IMR-90 (cell line): Measurements from ENCODE around the gene COL27A1. TPM values are rescaled to one million over a fixed set of nuclear protein-coding genes. Genes with fewer than 3 reads are reported as not detected.

Experiments used
- ATAC-seq: fragments of 200-7000 bp; cut with Tn5 transposase; 2 replicates; pipeline ENCODE4 v1.9.1; 2020; ENCODE audit warnings: low read depth, mild to moderate bottlenecking, moderate library complexity
- BruUV-seq: library from RNA; stranded (reverse); fragments of 400-500 nt; replicated peaks from 2 replicates; lab custom pipeline; 2021; lab: Mats Ljungman, UMichigan
- CTCF ChIA-PET: fragments of 300-600 bp; formaldehyde crosslinking; extraction: SDS; loops from one replicate; lab custom pipeline; 2021; ENCODE audit warnings: antibody characterized with exemption; lab: Yijun Ruan, JAX
- POLR2A ChIA-PET: fragments of 300-600 bp; sonication (Branson Sonifier 250); formaldehyde crosslinking; loops from one replicate; lab custom pipeline; 2022; ENCODE audit warnings: antibody characterized with exemption; ENCODE audit not compliant: unreplicated experiment; lab: Charles Lee
- DNase-seq: peaks from one replicate; pipeline ENCODE4 v3.0.0; 2013
- H2AFZ ChIP-seq: replicated peaks from 2 replicates; pipeline ENCODE3; 2013; ENCODE audit warnings: low read length, mild to moderate bottlenecking; ENCODE audit not compliant: poor library complexity
- H2AK5ac ChIP-seq: 2 replicates; pipeline ENCODE4 v1.6.1; 2013; ENCODE audit warnings: low read depth, low read length, inconsistent platforms
- H2AK9ac ChIP-seq: replicated peaks from 2 replicates; pipeline ENCODE3; 2013; ENCODE audit warnings: mild to moderate bottlenecking, low read depth, low read length, moderate library complexity; ENCODE audit not compliant: poor library complexity
- H2BK120ac ChIP-seq: 2 replicates; pipeline ENCODE4 v1.6.1; 2013; ENCODE audit warnings: low read depth, low read length, inconsistent platforms
- H2BK15ac ChIP-seq: 3 replicates; pipeline ENCODE4 v1.6.1; 2013; ENCODE audit warnings: low read depth, low read length, inconsistent platforms
- H2BK20ac ChIP-seq: 2 replicates; pipeline ENCODE4 v1.6.1; 2013; ENCODE audit warnings: low read depth, mild to moderate bottlenecking, inconsistent platforms, low read length, moderate library complexity
- H2BK5ac ChIP-seq: 2 replicates; pipeline ENCODE4 v1.6.1; 2013; ENCODE audit warnings: mild to moderate bottlenecking, low read depth, low read length, inconsistent platforms; ENCODE audit not compliant: poor library complexity, severe bottlenecking
- H3K14ac ChIP-seq: replicated peaks from 2 replicates; pipeline ENCODE4 v1.6.1; 2013; ENCODE audit warnings: low read depth, low read length, inconsistent platforms
- H3K18ac ChIP-seq: 2 replicates; pipeline ENCODE4 v1.6.1; 2013; ENCODE audit warnings: low read depth, low read length, control low read depth
- H3K23ac ChIP-seq: 2 replicates; pipeline ENCODE4 v1.6.1; 2013; ENCODE audit warnings: low read depth, low read length, inconsistent platforms
- H3K27ac ChIP-seq: 2 replicates; pipeline ENCODE4 v1.5.1; 2013; ENCODE audit warnings: mild to moderate bottlenecking, control low read depth, low read length; ENCODE audit not compliant: insufficient read depth
- H3K27me3 ChIP-seq: 2 replicates; pipeline ENCODE4 v1.6.1; 2013; ENCODE audit warnings: low read length; ENCODE audit not compliant: control insufficient read depth, insufficient read depth
- H3K36me3 ChIP-seq: 2 replicates; pipeline ENCODE4 v1.6.1; 2013; ENCODE audit warnings: low read length, mixed read lengths; ENCODE audit not compliant: control insufficient read depth, insufficient read depth
- H3K4ac ChIP-seq: 2 replicates; pipeline ENCODE4 v1.6.1; 2013; ENCODE audit warnings: low read depth, low read length, inconsistent platforms
- H3K4me1 ChIP-seq: 2 replicates; pipeline ENCODE4 v1.6.1; 2013; ENCODE audit warnings: low read length, mixed read lengths; ENCODE audit not compliant: control insufficient read depth, insufficient read depth
- H3K4me2 ChIP-seq: 2 replicates; pipeline ENCODE4 v1.6.1; 2013; ENCODE audit warnings: low read depth, mild to moderate bottlenecking, control low read depth, low read length, moderate library complexity
- H3K4me3 ChIP-seq: 2 replicates; pipeline ENCODE4 v1.5.1; 2013; ENCODE audit warnings: low read depth, mild to moderate bottlenecking, control low read depth, low read length, moderate library complexity; ENCODE audit not compliant: insufficient read depth
- H3K56ac ChIP-seq: 2 replicates; pipeline ENCODE4 v1.6.1; 2013; ENCODE audit warnings: low read length, inconsistent platforms; ENCODE audit not compliant: insufficient read depth; ENCODE audit errors: extremely low read depth
- H3K79me1 ChIP-seq, 2 experiments: 2 replicates each; pipeline ENCODE4 v1.6.1; 2013; ENCODE audit warnings: low read length in 2 of 2, inconsistent platforms in 1 of 2, low read depth in 1 of 2
- H3K9ac ChIP-seq: 2 replicates; pipeline ENCODE4 v1.6.1; 2013; ENCODE audit warnings: low read depth, low read length, control low read depth
- H3K9me1 ChIP-seq: 2 replicates; pipeline ENCODE4 v1.6.1; 2013; ENCODE audit warnings: low read length, inconsistent platforms; ENCODE audit not compliant: insufficient read depth
- H3K9me3 ChIP-seq: 2 replicates; pipeline ENCODE4 v1.6.1; 2013; ENCODE audit warnings: low read length; ENCODE audit not compliant: control insufficient read depth, insufficient read depth
- H4K20me1 ChIP-seq: 2 replicates; pipeline ENCODE4 v1.6.1; 2013; ENCODE audit warnings: low read length, inconsistent platforms; ENCODE audit not compliant: insufficient read depth
- H4K5ac ChIP-seq: 2 replicates; pipeline ENCODE4 v1.6.1; 2013; ENCODE audit warnings: mild to moderate bottlenecking, low read depth, low read length, control low read depth
- H4K8ac ChIP-seq, 2 experiments: 2 replicates each; pipeline ENCODE4 v1.6.1; 2013; ENCODE audit warnings: low read depth in 2 of 2, low read length in 2 of 2, control low read depth in 1 of 2, inconsistent platforms in 1 of 2
- H4K91ac ChIP-seq: 2 replicates; pipeline ENCODE4 v1.6.1; 2013; ENCODE audit warnings: low read depth, low read length, inconsistent platforms; ENCODE audit not compliant: insufficient read depth
- CHD1 ChIP-seq: IDR thresholded peaks from 2 replicates; pipeline ENCODE4 v1.6.1; 2012; ENCODE audit warnings: low read depth, low read length, improper control_type of control experiment
- CTCF ChIP-seq: conservative IDR thresholded peaks from 2 replicates; pipeline ENCODE4 v1.5.1; 2012; ENCODE audit warnings: mild to moderate bottlenecking, low read depth, low read length, improper control_type of control experiment
- MAFK ChIP-seq: IDR thresholded peaks from 2 replicates; pipeline ENCODE4 v1.6.1; 2012; ENCODE audit warnings: low read depth, low read length, improper control_type of control experiment
- MAZ ChIP-seq: IDR thresholded peaks from 2 replicates; pipeline ENCODE4 v1.6.1; 2012; ENCODE audit warnings: low read depth, mild to moderate bottlenecking, low read length, improper control_type of control experiment, moderate library complexity, borderline replicate concordance
- MXI1 ChIP-seq: IDR thresholded peaks from 2 replicates; pipeline ENCODE4 v1.6.1; 2012; ENCODE audit warnings: low read depth, mild to moderate bottlenecking, low read length, moderate library complexity, borderline replicate concordance
- POLR2A ChIP-seq: IDR thresholded peaks from 2 replicates; pipeline ENCODE4 v1.6.1; 2012; ENCODE audit warnings: mild to moderate bottlenecking, low read depth, low read length
- RAD21 ChIP-seq: IDR thresholded peaks from 2 replicates; pipeline ENCODE4 v1.6.1; 2012; ENCODE audit warnings: low read length, improper control_type of control experiment
- RFX5 ChIP-seq: IDR thresholded peaks from 2 replicates; pipeline ENCODE4 v1.8.0; 2012; ENCODE audit warnings: low read depth, mild to moderate bottlenecking, low read length, moderate library complexity
- WGBS, 2 experiments: methylation state at CpG; one replicate each; pipeline versions ENCODE4 v1.1.5 to v1.1.7; 2013; ENCODE audit warnings: missing lambda C conversion rate in 2 of 2; ENCODE audit not compliant: insufficient read length in 1 of 2; ENCODE audit errors: extremely low coverage in 2 of 2; 5-methylcytosine and 5-hydroxymethylcytosine counted together
- dilution Hi-C: fragments of 300-500 bp; cut with HindIII; formaldehyde crosslinking; loops from one replicate; pipeline ENCODE4 v1.14.3; 2018; ENCODE audit warnings: low sequenced_read_pairs; ENCODE audit not compliant: unreplicated experiment
- in situ Hi-C: fragments of 300-500 bp; cut with MboI; formaldehyde crosslinking; loops from 3 replicates; pipeline ENCODE4 v1.14.3; 2019; ENCODE audit warnings: low sequenced_read_pairs, inconsistent platforms, mixed read lengths
- intact Hi-C: fragments of 100-400 bp; cut with micrococcal nuclease; formaldehyde crosslinking; loops from 2 replicates; pipeline ENCODE4 v1.10.0; 2022
- polyA plus RNA-seq, 3 experiments: library from polyadenylated mRNA; depleted of rRNA; stranded (reverse); fragments of >200 nt; gene quantifications; 2 replicates each; pipeline ENCODE4 v1.2.3, GENCODE V29; 2012; ENCODE audit warnings: low replicate concordance in 1 of 3
- total RNA-seq: library from RNA; depleted of rRNA; stranded (reverse); fragments of >200 nt; gene quantifications from 2 replicates; pipeline ENCODE4 v1.2.3, GENCODE V29; 2012

The COL27A1 gene
- total and polyA plus RNA-seq, 2 of the 4 experiments (the other 2 are of a cell fraction), result 3.2 to 18.3 TPM

GRCh38 chr9:114235033-114235661 lies 79.8 kb downstream of the COL27A1 start:
- intact Hi-C loops, result no loop called here
- Histone ChIP-seq H3K18ac (no peak overlapping the region), H2BK120ac (no peak overlapping the region), H2BK5ac (no peak overlapping the region), H4K91ac (no peak overlapping the region), H4K20me1 (no peaks in the 10 kb centered on the region), H3K4me3 (no peak overlapping the region), H3K27me3 (no peaks in the 10 kb centered on the region), H3K9ac (no peak overlapping the region), H3K36me3 (peaks cover 6% of the 10 kb centered on the region; the same call in 1 of the 2 replicates), H4K5ac (no peak overlapping the region), H3K79me1 (no peaks in the 10 kb centered on the region), H2AFZ (no peak overlapping the region), H4K8ac (no peak overlapping the region), H2BK20ac (no peak overlapping the region), H3K23ac (no peak overlapping the region), H3K14ac (no peak overlapping the region), H3K4me1 (no peaks in the 10 kb centered on the region), H2AK9ac (no peak overlapping the region), H3K9me3 (no peaks in the 10 kb centered on the region), H2AK5ac (no peak overlapping the region), H3K9me1 (peaks cover 2% of the 10 kb centered on the region; the same call in 1 of the 2 replicates), H3K4ac (no peak overlapping the region), H3K27ac (no peak overlapping the region), H3K56ac (no peak overlapping the region), H3K4me2 (no peak overlapping the region), H2BK15ac (no peak overlapping the region)
- ATAC-seq, result no peak
- no peak for DNase-seq
- ChIA-PET CTCF (no interaction called here), POLR2A (no interaction called here)
- BruUV-seq, result no TSS peak
- no CpG with 5 or more reads among the region's 16 CpGs for WGBS, 2 experiments
- dilution Hi-C loops, result no loop called here
- in situ Hi-C loops, result no loop called here
- TF ChIP-seq MAFK (no peak), MXI1 (no peak), RFX5 (no peak), MAZ (no peak), POLR2A (no peak), CTCF (no peak), CHD1 (no peak), RAD21 (no peak)
